HG02678 (cell line): ENCODE measurements around the gene CAB39L.
"Not testable (repeated sequence)": the region's sequence is repeated elsewhere in the genome, so short reads cannot be mapped to it uniquely, and the experiment has no call there.

Source experiments
- ATAC-seq: cut with Tn5 transposase; IDR thresholded peaks from one replicate; pipeline ENCODE4 v1.9.1; 2021; ENCODE audit warnings: mild to moderate bottlenecking, moderate library complexity; ENCODE audit not compliant: unreplicated experiment

The CAB39L gene

GRCh38 chr13:49353908-49354307 lies 90.0 kb downstream of the CAB39L start:
- no peak for ATAC-seq

DNA sequence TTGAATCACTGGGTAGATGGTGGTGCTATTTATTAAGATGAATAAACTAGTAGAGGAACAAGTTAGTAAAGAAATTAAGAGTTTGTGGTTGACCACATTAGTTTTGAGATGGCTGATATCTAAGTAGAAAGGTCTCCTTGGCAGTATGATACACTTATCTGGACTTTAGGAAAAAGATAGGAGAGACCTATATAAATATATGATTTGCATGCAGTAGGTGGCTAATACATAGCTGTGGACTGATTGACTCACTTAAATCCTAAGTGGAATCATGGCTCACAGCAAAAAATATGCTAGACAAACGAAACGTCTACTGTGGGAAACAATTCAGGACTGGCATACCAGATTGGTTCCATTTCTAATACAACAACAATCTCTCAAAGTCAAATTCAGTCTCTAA lies 92.0 kb downstream of the CAB39L start:
- no peak for ATAC-seq

DNA sequence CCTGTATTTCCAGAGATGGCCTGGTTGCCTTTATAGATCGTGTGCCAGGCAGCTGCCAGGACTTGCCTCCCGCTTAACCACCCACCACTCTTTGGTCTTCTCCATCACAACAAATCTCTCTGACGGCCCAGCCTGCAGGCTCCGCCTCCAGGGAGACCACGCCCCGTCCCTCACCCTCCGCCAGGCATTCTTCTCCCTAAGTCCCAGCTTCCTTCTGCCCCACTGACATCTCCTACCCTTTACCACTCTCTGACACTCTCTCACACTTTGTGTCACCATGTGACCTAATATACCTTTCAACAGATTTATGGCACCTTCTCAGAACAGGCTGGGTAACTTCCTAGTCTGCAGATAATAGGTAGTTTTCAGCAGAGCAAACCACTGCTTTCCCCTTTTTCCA lies 95.1 kb downstream of the CAB39L start:
- ATAC-seq, result no peak

DNA sequence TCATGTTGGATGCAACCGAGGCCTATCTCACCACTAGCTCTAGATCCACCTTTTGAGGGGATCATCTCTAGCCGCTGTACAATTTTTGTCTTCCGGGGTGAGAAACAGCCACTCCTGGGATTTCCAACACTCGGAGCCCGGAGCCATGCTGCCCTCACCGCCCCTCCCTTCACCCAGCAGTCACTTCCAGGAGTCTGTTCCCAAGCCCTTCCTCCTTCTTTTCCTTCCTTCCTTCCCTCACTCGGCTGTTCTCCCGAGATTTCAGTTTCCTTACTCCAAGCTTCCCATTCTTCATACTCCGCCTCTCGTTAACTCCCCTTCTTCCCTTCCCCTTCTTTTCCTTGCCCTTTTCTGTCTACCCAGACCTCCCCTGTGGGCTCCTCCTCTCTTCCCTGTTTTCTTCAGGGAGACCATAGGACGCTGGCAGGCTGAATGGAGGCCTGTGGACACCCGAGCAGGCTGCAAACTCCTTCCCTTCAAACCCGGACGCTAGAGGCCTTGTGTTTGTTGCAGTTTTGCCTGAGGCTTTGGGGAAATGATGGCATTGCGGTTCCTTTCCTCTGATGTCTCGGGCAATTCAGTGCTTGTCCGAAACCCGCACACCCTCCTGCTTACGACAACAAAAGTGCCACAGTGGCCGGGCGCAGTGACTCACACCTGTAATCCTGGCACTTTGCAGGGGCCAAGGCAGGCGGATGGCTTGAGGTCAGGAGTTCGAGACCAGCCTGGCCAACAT lies 96.0 kb downstream of the CAB39L start:
- no peak for ATAC-seq

DNA sequence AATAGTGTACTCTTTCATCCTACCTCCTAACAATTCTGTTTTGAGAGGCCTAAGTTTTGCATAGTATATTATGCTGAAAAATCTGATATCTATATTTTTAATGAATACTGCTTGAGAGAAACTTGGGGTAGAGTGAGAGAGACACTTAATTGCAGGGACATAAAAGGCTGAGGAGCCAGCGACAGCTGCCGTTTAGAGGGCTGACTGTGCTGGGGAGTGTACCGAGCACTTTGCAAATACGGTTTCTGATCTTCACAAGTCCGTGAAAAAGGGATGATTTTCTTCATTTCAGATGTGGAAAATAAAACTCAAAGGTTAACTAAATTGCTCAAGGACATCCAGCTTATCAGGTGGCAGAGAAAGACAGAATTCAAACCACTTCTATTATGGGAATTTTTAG lies 97.4 kb downstream of the CAB39L start:
- no peak for ATAC-seq

DNA sequence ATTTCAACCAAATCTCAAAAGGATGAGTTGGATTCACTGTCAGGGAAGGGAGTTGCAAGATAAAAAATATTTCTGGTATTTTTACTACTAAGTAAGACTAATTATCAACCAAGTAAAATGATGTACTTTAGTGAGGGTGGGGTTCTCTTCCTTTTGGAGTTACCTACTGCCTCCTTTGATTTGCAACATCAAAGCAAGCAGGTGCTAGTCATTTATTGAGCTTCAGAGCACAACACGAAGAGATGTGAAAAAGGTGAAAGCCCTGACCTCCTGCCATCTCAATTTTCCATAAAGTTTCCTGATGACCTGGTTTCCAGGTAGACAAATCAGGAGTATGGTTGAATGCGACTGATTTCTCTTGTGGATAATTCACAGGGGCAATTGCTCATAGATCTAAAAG lies 100.1 kb downstream of the CAB39L start:
- no peak for ATAC-seq

DNA sequence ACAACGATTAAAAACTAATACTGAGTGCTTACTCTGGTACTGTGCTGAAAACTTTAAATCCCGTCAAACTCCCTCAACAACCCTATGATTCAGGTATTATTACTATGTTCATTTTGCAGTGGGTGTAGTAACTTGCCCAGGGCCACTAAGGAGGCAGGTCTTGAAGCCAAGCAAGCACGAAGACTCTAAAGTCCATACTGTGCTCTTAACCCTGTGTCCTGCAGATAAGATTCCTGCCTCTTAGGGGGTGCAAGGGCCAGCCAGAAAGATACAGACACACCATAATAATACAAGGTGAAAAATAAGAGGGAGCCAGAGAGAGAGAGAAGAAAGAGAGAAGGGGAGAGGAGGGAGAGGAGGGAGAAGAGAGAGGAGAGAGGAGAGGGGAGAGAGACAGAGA lies 100.6 kb downstream of the CAB39L start:
- no peak for ATAC-seq

DNA sequence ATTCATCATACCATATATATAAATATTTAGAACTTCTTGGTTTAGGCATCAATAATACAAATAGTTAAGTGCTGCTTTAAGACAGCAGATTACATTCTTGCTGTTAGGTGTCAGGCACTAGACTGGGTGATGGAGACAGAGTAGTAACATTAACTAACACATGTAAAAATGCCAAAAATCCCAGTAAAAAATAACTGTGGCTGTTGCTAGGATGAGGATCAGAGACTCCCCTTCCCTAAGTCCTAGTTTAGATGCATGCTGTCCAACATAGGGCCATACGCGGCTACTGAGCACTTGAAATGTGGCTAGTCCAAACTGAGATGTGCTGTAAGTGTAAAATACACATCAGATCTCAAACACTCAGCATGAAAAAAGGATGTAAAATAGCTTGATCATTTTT lies 101.4 kb downstream of the CAB39L start:
- no peak for ATAC-seq

DNA sequence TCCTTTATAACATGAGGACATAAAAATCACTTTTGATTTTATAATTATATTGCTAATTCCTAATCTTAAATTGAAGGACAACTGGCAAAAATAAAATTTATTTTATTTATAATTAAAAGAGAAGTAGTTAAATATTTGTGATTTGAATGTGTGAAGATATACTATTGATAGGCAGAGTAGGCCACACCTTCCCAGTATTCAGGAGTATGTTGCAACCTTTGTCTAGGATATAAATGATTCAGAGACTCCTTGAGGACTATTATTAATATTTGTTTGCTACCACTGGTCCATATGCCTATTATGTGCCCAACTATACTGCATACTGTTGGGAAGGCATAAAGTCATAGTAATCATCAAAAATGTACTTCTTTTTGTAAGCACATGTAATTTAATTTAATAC lies 101.9 kb downstream of the CAB39L start:
- ATAC-seq, result no peak

- no peak for ATAC-seq
These were observed 102.3 kb downstream of the CAB39L start for GRCh38 chr13:49341517-49341916.

DNA sequence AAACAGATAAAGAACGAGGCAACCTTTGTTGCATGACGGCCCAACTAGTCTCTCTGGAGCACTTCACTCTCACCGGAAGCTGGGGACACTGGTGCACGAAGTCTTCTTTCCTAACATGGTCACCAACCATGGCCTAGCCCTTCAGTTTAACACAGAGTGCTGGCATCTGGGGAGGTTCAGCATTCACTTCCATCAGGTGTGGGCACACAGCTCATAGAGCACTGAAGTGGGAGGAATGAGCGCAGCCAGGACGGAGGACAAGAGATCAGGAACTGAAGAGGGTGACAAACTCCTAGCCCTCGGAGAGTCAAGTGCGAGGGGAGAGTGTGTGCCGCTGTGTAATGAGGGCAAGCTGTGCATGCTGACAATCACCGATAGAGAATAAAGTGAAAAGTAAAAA lies 103.7 kb downstream of the CAB39L start:
- no peak for ATAC-seq

DNA sequence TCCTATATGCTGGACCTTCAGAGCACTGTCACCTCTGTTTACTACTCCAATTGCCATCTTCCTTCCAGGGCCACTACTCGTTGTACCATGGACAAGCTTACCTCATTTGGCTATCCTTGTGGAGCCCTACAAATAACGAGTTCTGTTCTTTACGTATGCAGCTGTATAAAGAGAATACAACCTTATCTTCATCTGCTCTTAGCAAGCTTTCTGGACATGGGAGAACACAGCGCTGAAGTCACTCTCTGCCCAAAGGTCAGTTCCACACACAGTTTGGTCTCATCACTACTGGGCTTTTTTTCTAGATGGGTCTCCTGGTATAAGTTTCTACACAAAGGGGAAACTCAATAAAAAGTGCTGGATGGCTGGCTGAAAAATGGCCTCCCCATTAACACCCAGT lies 107.2 kb downstream of the CAB39L start:
- ATAC-seq, result no peak

DNA sequence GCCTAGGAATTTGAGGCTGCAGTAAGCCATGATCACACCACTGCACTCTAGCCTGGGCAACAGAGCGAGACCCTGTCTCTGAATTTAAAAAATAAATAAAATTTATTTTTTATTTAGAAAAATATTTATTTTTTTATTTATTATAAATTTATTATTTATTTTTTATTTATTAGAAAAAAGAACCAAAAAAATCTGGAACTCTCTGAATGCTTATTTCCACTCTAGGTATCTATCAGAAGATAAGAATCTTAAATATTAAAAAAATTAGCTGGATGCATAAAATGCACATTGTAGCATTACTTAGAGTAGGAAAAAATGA lies 113.4 kb downstream of the CAB39L start:
- no peak for ATAC-seq

DNA sequence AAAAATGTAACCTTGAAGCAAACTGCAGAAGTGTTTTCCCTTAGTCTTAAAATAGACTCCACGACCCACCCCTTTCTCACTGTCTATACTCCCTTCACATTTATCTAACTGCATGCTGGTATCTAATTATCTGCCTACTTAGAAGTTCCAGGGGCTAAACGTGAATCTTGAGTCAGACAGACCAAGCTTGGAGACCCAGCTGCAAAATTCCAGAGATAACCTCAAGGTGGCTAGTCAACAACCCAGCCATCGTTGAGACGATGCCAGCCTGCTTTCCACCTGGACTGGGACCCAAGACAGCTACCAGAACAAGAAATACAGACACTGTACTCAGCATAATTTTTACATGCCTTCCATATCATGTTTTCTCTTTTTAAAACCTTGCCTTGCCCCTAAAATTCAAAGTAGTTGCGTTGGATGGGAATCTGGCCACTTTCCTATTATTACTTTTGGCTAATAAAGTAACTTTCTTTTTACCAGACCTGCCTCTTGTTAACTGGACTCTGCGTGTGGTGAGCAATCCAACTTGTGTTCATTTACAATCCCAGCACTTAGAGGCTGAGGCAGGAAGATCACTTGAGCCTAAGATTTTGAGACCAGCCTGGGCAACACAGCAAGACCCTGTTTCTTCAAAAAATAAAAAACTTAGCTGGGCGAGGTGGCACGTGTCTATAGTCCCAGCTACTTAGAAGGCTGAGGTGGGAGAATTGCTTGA lies 113.9 kb downstream of the CAB39L start:
- ATAC-seq, result no peak

DNA sequence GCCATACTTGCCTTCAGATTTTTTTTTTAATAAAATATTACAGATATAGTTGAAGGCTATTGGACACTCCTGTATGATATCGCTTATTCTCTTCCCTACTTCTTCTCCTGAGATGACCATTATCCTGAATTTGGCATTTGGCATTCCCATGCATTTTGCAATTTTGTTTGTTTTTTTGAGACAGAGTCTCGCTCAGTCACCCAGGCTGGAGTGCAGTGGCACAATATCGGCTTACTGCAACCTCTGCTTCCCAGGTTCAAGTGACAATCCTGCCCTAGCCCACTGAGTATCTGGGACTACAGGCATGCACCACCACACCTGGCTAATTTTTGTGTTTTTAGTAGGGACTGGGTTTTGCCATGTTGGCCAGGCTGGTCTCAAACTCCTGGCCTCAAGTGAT lies 116.7 kb downstream of the CAB39L start:
- not testable (repeated sequence) for ATAC-seq

DNA sequence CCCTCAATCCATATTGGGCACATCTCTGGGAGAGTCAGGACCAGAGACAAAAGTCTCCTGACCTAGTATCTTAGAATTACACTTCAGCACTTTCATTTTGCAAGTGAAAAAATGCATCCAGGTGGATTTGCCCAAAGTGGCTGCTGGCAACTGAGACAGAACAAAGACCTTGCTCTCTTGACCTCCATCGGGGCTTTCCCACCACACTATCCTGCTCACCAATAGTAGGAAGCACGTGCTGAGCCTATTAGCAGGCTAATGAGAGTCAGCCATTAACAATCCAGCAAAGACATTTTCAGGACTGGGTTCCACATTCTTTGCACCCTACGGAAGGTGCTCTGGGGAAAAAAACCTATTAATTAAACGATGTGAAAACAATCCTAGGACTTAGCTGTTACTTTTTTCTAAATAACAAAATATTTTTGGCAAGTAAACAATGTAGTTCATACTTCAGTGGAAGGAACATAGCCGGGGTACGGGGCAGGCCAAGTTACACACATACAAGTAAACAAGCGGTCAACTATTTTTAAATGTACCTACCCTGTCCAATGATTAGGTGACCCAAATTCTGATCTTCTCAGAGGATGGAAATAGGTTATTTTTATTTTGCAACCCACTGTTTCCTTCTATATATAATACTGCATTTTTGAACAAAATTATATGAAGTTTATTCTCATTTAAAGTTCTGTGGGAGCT lies 117.5 kb downstream of the CAB39L start:
- ATAC-seq, result no peak

GRCh38 chr13:49323344-49323743 lies 120.5 kb downstream of the CAB39L start:
- no peak for ATAC-seq

DNA sequence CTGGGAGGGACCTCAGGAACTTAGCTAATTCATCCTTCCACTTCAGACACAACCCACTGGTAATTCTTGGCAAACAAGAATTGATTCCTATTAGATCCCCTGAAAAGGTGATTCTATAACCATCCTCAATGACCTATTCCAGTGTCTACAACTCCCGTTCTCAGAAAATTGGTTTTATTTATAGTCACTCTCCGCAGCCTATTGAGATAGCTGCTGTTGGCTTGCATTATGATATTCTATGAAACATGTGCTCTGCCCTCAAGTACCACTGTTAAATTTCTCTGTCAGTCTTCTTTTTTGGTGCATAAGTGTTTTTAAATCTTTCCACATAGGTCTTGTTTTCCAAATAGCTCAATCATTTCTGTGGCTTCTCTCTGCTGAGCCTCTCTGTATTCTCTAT lies 121.2 kb downstream of the CAB39L start:
- no peak for ATAC-seq

DNA sequence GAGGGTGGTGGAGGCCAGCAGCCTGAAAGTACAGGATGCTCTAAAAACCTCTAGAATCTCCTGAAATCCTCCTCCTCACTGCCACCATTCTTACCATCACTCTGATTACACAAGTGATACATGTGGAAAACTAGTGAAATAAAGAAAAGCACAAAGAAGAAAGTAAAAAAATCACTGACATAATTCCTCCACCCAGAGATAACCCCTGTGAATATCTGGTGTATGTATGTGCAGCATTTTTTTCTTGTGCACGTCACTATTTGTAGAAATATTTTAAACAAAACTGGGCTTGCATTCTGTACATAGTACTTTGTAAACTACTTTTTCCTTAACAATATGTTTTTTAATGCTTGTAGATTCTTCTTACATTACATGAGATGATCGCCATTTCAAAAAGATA lies 122.9 kb downstream of the CAB39L start:
- no peak for ATAC-seq

DNA sequence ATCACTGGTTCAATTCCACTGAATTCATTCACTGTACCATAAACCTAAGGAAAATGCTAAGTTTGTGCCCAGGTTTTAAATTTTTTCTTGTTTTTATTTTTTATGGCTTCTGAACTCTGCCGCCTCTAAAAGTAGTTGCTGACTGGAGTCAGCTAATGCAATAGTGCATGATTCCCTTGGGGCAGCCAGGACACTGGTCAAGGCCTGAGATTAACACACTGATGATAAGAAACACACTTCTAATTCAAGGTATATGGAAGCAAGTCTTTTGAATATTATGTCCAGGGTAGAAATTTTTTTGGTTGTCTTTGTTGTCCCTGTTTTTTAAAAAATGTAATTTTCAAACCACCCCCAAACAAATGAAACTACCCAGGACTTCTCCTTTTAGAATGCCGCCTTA lies 123.9 kb downstream of the CAB39L start:
- ATAC-seq, result no peak

GRCh38 chr13:49319551-49319950 lies 124.3 kb downstream of the CAB39L start:
- no peak for ATAC-seq

- ATAC-seq, result no peak
These were observed 127.9 kb downstream of the CAB39L start for GRCh38 chr13:49315756-49316482.
